SW 1271 (cell line): ENCODE data around the gene THADA.

Experiments
- DNase-seq, 2 experiments: peaks; one replicate each; lab custom pipeline; 2025; lab: John Stamatoyannopoulos, UW

THADA gene

GRCh38 chr2:43270930-43271615 lies 324.8 kb downstream of the THADA start:
- no peak for DNase-seq

- DNase-seq, result no peak
Observed at GRCh38 chr2:43270461-43270860, 325.4 kb downstream of the THADA start.

GRCh38 chr2:43269706-43270105 lies 326.1 kb downstream of the THADA start:
- DNase-seq, result no peak

- no peak for DNase-seq
Observed at GRCh38 chr2:43269074-43269572, 326.7 kb downstream of the THADA start.

- DNase-seq, result no peak
Observed at GRCh38 chr2:43268066-43268953, 327.5 kb downstream of the THADA start.

GRCh38 chr2:43267381-43267780 lies 328.5 kb downstream of the THADA start:
- no peak for DNase-seq

- no peak for DNase-seq
Observed at GRCh38 chr2:43266711-43267111, 329.1 kb downstream of the THADA start.

GRCh38 chr2:43265421-43265820 lies 330.4 kb downstream of the THADA start:
- no peak for DNase-seq

GRCh38 chr2:43265001-43265400 lies 330.8 kb downstream of the THADA start:
- no peak for DNase-seq

GRCh38 chr2:43262951-43263350 lies 332.9 kb downstream of the THADA start:
- no peak for DNase-seq

- DNase-seq, result no peak
Observed at GRCh38 chr2:43262239-43262638, 333.6 kb downstream of the THADA start.

- no peak for DNase-seq
Observed at GRCh38 chr2:43259512-43259911, 336.3 kb downstream of the THADA start.

GRCh38 chr2:43258547-43259156 lies 337.2 kb downstream of the THADA start:
- no peak for DNase-seq

- no peak for DNase-seq
Observed at GRCh38 chr2:43255296-43255910, 340.4 kb downstream of the THADA start.

GRCh38 chr2:43254331-43254730 lies 341.5 kb downstream of the THADA start:
- no peak for DNase-seq

GRCh38 chr2:43251171-43251731 lies 344.6 kb downstream of the THADA start:
- DNase-seq, result no peak

- no peak for DNase-seq
Observed at GRCh38 chr2:43250015-43250414, 345.8 kb downstream of the THADA start.

- DNase-seq, result no peak
Observed at GRCh38 chr2:43248621-43249020, 347.2 kb downstream of the THADA start.

- no peak for DNase-seq
Observed at GRCh38 chr2:43246641-43247040, 349.2 kb downstream of the THADA start.

GRCh38 chr2:43241558-43241957 lies 354.3 kb downstream of the THADA start:
- DNase-seq, result no peak

- no peak for DNase-seq
Observed at GRCh38 chr2:43240766-43241150, 355.1 kb downstream of the THADA start.
